ENCODE results near the gene MYH7. TPM values are rescaled to one million over a fixed set of nuclear protein-coding genes. Genes with fewer than 3 reads are reported as not detected.

MYH7 gene
- total RNA-seq, 1 experiment from 2014 or later = not detected

DNA sequence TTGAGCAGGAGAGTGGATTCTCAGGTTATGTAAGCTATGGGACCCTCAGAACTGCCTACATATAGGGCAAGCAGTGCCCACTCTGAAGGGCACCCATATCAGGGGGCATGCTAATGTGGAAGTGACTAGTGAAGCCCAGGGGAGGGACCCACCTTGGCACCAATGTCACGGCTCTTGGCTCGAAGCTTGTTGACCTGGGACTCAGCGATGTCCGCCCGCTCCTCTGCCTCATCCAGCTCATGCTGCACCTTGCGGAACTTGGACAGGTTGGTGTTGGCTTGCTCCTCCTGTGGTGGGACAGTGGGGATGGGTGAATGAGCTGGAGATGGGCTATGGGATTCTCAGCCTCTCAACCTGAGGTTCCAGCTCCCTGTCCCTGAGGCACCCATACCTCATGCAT, 53.2 kb downstream of the MYH7 start:
- no peaks in the 10 kb centered on the region for H3K9me3 Mint-ChIP-seq

DNA sequence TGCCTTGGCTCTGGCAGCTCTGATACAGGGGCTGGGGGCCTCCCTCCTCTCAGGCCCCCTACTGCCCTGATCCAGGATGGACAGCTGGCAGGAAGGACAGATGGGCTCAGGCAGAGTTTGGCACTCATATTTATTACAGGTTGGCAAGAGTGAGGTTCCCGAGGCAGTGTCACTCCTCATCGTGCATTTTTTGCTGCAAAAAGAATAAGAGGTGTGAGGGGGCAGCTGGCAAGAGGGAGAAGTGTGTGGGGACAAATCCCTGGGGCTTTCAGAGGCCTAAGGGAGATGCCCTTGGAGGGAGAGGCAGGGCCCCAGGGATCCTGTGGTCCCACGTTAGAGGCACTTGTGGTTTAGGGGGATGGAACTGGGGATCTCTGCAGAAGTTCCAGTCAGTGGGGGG, 53.6 kb downstream of the MYH7 start:
- DNase-seq (ENCODE audit: low spot score) (no peak), ATAC-seq (no peak)
- Mint-ChIP-seq H3K27me3 (ENCODE audit: low read depth) (peaks cover 48% of the 10 kb centered on the region), H3K4me3 (no peak overlapping the region), H3K9me3 (no peaks in the 10 kb centered on the region), H3K27ac (no peak overlapping the region), H3K4me1 (peaks cover 4% of the 10 kb centered on the region), H3K36me3 (no peaks in the 10 kb centered on the region)
- POLR2A ChIA-PET = no interaction called here
- CTCF ChIA-PET = interaction anchor here (0.8 to 6.4 kb wide), 8 partner anchors 13 to 323 kb away, joined by 3 to 95 read pairs (median 4); partner anchors contain the start of gene EFS
- no peak for TF ChIP-seq IRF2 (CRISPR knock-in tag; IDR thresholded peaks at IDR 0.05; ENCODE audit: borderline replicate concordance, low read depth)
- TF ChIP-seq NR3C1 (CRISPR knock-in tag; conservative IDR thresholded peaks at IDR 0.05; ENCODE audit: low read depth) = no peak
- no peak for TF ChIP-seq KAT7 (CRISPR knock-in tag; IDR thresholded peaks at IDR 0.05; ENCODE audit: borderline replicate concordance)
- TF ChIP-seq, protein P1, sequence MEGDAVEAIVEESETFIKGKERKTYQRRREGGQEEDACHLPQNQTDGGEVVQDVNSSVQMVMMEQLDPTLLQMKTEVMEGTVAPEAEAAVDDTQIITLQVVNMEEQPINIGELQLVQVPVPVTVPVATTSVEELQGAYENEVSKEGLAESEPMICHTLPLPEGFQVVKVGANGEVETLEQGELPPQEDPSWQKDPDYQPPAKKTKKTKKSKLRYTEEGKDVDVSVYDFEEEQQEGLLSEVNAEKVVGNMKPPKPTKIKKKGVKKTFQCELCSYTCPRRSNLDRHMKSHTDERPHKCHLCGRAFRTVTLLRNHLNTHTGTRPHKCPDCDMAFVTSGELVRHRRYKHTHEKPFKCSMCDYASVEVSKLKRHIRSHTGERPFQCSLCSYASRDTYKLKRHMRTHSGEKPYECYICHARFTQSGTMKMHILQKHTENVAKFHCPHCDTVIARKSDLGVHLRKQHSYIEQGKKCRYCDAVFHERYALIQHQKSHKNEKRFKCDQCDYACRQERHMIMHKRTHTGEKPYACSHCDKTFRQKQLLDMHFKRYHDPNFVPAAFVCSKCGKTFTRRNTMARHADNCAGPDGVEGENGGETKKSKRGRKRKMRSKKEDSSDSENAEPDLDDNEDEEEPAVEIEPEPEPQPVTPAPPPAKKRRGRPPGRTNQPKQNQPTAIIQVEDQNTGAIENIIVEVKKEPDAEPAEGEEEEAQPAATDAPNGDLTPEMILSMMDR (IDR thresholded peaks at IDR 0.05) = no peak
- TF ChIP-seq, protein P2, sequence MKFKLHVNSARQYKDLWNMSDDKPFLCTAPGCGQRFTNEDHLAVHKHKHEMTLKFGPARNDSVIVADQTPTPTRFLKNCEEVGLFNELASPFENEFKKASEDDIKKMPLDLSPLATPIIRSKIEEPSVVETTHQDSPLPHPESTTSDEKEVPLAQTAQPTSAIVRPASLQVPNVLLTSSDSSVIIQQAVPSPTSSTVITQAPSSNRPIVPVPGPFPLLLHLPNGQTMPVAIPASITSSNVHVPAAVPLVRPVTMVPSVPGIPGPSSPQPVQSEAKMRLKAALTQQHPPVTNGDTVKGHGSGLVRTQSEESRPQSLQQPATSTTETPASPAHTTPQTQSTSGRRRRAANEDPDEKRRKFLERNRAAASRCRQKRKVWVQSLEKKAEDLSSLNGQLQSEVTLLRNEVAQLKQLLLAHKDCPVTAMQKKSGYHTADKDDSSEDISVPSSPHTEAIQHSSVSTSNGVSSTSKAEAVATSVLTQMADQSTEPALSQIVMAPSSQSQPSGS (CRISPR knock-in tag; IDR thresholded peaks at IDR 0.05; ENCODE audit: borderline replicate concordance, low read depth) = no peak
- TF ChIP-seq SP1 (CRISPR knock-in tag; conservative IDR thresholded peaks at IDR 0.05) = no peak

More for the DNA sequence above, 53.2 kb downstream of the MYH7 start:
- H3K27ac Mint-ChIP-seq = no peak overlapping the region
- ChIA-PET POLR2A (interaction anchor here (0.5 kb wide), 1 partner anchor 91 kb away, joined by 3 read pairs; no protein-coding TSS in a partner anchor), CTCF (interaction anchor here (0.8 to 6.4 kb wide), 7 partner anchors 14 to 324 kb away, joined by 3 to 95 read pairs (median 4); partner anchors contain the start of gene EFS)
- ATAC-seq (no peak), DNase-seq (ENCODE audit: low spot score) (no peak)
- no peaks in the 10 kb centered on the region for H3K36me3 Mint-ChIP-seq
- peaks cover 44% of the 10 kb centered on the region for H3K27me3 Mint-ChIP-seq (ENCODE audit: low read depth)
- H3K4me3 Mint-ChIP-seq = no peak overlapping the region
- TF ChIP-seq ZNF671 (CRISPR knock-in tag; IDR thresholded peaks at IDR 0.05) (no peak), NR2C2 (CRISPR knock-in tag; IDR thresholded peaks at IDR 0.05) (no peak), NR3C1 (CRISPR knock-in tag; conservative IDR thresholded peaks at IDR 0.05; ENCODE audit: low read depth) (no peak), PRRX2 (CRISPR knock-in tag; IDR thresholded peaks at IDR 0.05) (no peak), ZBTB21 (CRISPR knock-in tag; IDR thresholded peaks at IDR 0.05; ENCODE audit: borderline replicate concordance) (no peak), GRHL2 (CRISPR knock-in tag; IDR thresholded peaks at IDR 0.05; ENCODE audit: insufficient replicate concordance, severe bottlenecking) (no peak), ATF1 (CRISPR knock-in tag; IDR thresholded peaks at IDR 0.05) (no peak), FOXJ3 (CRISPR knock-in tag; IDR thresholded peaks at IDR 0.05; ENCODE audit: borderline replicate concordance) (no peak), HMGA2 (CRISPR knock-in tag; IDR thresholded peaks at IDR 0.05) (no peak), ZNF121 (CRISPR knock-in tag; IDR thresholded peaks at IDR 0.05) (no peak), CREB1 (CRISPR knock-in tag; IDR thresholded peaks at IDR 0.05) (no peak)
- TF ChIP-seq, protein P3, sequence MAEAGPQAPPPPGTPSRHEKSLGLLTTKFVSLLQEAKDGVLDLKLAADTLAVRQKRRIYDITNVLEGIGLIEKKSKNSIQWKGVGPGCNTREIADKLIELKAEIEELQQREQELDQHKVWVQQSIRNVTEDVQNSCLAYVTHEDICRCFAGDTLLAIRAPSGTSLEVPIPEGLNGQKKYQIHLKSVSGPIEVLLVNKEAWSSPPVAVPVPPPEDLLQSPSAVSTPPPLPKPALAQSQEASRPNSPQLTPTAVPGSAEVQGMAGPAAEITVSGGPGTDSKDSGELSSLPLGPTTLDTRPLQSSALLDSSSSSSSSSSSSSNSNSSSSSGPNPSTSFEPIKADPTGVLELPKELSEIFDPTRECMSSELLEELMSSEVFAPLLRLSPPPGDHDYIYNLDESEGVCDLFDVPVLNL (CRISPR knock-in tag; IDR thresholded peaks at IDR 0.05; ENCODE audit: borderline replicate concordance, low read depth) = no peak
- TF ChIP-seq, protein P4, sequence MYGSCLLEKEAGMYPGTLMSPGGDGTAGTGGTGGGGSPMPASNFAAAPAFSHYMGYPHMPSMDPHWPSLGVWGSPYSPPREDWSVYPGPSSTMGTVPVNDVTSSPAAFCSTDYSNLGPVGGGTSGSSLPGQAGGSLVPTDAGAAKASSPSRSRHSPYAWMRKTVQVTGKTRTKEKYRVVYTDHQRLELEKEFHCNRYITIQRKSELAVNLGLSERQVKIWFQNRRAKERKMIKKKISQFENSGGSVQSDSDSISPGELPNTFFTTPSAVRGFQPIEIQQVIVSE (CRISPR knock-in tag; IDR thresholded peaks at IDR 0.05; ENCODE audit: borderline replicate concordance) = no peak
- TF ChIP-seq, protein P5, sequence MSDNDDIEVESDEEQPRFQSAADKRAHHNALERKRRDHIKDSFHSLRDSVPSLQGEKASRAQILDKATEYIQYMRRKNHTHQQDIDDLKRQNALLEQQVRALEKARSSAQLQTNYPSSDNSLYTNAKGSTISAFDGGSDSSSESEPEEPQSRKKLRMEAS (CRISPR knock-in tag; IDR thresholded peaks at IDR 0.05) = no peak
- TF ChIP-seq, protein P6, sequence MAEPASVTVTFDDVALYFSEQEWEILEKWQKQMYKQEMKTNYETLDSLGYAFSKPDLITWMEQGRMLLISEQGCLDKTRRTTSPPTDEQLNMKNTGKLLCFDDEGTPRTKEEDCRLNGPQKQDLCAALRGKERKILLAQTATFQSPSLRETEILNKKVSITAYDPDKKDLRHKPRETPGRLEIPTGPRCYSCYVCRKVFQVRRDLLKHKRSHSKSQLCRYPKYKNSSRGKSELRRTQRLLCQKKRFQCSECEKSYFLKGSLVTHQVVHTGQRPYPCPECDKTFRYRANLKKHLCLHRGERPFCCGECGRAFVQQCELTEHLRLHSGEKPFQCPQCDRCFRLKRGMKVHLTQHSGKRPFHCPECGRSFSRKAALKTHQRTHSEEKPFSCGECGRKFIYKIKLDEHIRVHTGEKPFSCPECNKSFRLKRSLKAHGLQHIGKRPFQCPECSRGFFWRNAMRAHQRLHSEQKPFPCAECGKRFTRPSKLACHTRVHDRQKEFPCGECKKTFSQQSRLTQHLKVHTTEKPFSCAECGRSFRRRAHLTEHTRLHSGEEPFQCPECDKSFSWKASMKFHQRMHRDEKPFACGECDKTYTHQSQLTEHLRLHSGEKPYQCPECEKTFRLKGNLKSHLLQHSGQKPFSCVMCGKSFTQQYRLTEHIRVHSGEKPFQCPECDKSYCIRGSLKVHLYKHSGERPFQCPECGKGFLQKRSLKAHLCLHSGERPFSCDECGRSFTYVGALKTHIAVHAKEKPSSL (CRISPR knock-in tag; conservative IDR thresholded peaks at IDR 0.05) = no peak
- TF ChIP-seq, protein P7, sequence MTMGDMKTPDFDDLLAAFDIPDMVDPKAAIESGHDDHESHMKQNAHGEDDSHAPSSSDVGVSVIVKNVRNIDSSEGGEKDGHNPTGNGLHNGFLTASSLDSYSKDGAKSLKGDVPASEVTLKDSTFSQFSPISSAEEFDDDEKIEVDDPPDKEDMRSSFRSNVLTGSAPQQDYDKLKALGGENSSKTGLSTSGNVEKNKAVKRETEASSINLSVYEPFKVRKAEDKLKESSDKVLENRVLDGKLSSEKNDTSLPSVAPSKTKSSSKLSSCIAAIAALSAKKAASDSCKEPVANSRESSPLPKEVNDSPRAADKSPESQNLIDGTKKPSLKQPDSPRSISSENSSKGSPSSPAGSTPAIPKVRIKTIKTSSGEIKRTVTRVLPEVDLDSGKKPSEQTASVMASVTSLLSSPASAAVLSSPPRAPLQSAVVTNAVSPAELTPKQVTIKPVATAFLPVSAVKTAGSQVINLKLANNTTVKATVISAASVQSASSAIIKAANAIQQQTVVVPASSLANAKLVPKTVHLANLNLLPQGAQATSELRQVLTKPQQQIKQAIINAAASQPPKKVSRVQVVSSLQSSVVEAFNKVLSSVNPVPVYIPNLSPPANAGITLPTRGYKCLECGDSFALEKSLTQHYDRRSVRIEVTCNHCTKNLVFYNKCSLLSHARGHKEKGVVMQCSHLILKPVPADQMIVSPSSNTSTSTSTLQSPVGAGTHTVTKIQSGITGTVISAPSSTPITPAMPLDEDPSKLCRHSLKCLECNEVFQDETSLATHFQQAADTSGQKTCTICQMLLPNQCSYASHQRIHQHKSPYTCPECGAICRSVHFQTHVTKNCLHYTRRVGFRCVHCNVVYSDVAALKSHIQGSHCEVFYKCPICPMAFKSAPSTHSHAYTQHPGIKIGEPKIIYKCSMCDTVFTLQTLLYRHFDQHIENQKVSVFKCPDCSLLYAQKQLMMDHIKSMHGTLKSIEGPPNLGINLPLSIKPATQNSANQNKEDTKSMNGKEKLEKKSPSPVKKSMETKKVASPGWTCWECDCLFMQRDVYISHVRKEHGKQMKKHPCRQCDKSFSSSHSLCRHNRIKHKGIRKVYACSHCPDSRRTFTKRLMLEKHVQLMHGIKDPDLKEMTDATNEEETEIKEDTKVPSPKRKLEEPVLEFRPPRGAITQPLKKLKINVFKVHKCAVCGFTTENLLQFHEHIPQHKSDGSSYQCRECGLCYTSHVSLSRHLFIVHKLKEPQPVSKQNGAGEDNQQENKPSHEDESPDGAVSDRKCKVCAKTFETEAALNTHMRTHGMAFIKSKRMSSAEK (CRISPR knock-in tag; IDR thresholded peaks at IDR 0.05; ENCODE audit: borderline replicate concordance) = no peak
- TF ChIP-seq, protein P8, sequence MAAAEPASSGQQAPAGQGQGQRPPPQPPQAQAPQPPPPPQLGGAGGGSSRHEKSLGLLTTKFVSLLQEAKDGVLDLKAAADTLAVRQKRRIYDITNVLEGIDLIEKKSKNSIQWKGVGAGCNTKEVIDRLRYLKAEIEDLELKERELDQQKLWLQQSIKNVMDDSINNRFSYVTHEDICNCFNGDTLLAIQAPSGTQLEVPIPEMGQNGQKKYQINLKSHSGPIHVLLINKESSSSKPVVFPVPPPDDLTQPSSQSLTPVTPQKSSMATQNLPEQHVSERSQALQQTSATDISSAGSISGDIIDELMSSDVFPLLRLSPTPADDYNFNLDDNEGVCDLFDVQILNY (CRISPR knock-in tag; IDR thresholded peaks at IDR 0.05) = no peak
- peaks cover 4% of the 10 kb centered on the region for H3K4me1 Mint-ChIP-seq

Measured in WTC11 (cell line).